Measurements from ENCODE around the gene PHF8.

DNA sequence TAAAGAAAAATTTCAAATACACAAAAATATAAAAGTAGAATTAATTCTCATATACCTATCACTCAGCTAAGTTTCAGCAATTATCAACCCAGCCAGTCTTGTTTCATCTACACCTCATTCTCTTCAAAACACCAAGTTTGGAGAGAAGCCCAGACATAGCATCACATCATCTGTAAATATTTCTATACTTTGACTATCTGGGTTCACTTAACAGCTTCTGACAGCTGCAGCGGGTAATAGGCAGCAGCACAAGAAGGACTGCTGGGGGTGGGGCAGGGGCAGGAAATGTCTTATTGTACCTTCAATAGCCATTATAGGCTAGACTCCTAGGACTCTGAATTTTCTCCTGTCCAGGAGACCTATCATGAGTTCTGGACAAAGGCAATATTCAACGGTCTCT, 54.1 kb downstream of the PHF8 start:
- TF ChIP-seq, protein P1, sequence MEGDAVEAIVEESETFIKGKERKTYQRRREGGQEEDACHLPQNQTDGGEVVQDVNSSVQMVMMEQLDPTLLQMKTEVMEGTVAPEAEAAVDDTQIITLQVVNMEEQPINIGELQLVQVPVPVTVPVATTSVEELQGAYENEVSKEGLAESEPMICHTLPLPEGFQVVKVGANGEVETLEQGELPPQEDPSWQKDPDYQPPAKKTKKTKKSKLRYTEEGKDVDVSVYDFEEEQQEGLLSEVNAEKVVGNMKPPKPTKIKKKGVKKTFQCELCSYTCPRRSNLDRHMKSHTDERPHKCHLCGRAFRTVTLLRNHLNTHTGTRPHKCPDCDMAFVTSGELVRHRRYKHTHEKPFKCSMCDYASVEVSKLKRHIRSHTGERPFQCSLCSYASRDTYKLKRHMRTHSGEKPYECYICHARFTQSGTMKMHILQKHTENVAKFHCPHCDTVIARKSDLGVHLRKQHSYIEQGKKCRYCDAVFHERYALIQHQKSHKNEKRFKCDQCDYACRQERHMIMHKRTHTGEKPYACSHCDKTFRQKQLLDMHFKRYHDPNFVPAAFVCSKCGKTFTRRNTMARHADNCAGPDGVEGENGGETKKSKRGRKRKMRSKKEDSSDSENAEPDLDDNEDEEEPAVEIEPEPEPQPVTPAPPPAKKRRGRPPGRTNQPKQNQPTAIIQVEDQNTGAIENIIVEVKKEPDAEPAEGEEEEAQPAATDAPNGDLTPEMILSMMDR (IDR thresholded peaks at IDR 0.05): no peak
- no peak for TF ChIP-seq POLR2A (IDR thresholded peaks at IDR 0.05)
